HepG2 (cell line): Measurements from ENCODE around the gene RNU1-2. TPM values are rescaled to one million over a fixed set of nuclear protein-coding genes. Genes with fewer than 3 reads are reported as not detected.

Experiments used
- ATF4 ChIP-seq, 2 experiments: fragments of 450-650 bp in 1 of 2; sonication (generic) in 1 of 2; formaldehyde crosslinking; IDR thresholded peaks; 2 replicates each; pipeline versions ENCODE4 v1.5.0 to v1.8.0; 2020 to 2022; ENCODE audit warnings: mild to moderate bottlenecking in 1 of 2, missing genetic modification reagents in 1 of 2
- BATF2 ChIP-seq: sonication (generic); formaldehyde crosslinking; IDR thresholded peaks from 2 replicates; pipeline ENCODE4 v1.8.0; 2022; ENCODE audit warnings: mild to moderate bottlenecking, missing genetic modification reagents, moderate library complexity
- KIAA2018 ChIP-seq: sonication (generic); formaldehyde crosslinking; IDR thresholded peaks from 2 replicates; pipeline ENCODE4 v1.5.0; 2020; ENCODE audit warnings: mild to moderate bottlenecking, missing genetic modification reagents, borderline replicate concordance
- KLF16 ChIP-seq, 2 experiments: sonication (generic) in 1 of 2; formaldehyde crosslinking in 1 of 2; IDR thresholded peaks; 2 replicates each; pipeline versions ENCODE4 v1.6.1 to v1.8.0; 2016 to 2023; ENCODE audit warnings: missing genetic modification reagents in 2 of 2, missing compliant biosample characterization in 1 of 2
- LRRFIP1 ChIP-seq: sonication (generic); formaldehyde crosslinking; conservative IDR thresholded peaks from 2 replicates; pipeline ENCODE4 v1.4.0; 2020; ENCODE audit warnings: missing genetic modification reagents
- MZF1 ChIP-seq: sonication (generic); formaldehyde crosslinking; IDR thresholded peaks from 2 replicates; pipeline ENCODE4 v1.8.1; 2023; ENCODE audit warnings: mild to moderate bottlenecking, missing genetic modification reagents, borderline replicate concordance
- RORA ChIP-seq: sonication (generic); formaldehyde crosslinking; IDR thresholded peaks from 2 replicates; pipeline ENCODE4 v1.5.0; 2020; ENCODE audit warnings: mild to moderate bottlenecking, missing genetic modification reagents, moderate library complexity
- TCF7 ChIP-seq: sonication (generic); IDR thresholded peaks from 2 replicates; pipeline ENCODE4 v1.6.1; 2016; ENCODE audit warnings: antibody characterized with exemption, low read depth
- TIGD3 ChIP-seq: sonication (generic); formaldehyde crosslinking; IDR thresholded peaks from 2 replicates; pipeline ENCODE4 v1.5.1; 2020; ENCODE audit warnings: mild to moderate bottlenecking, missing genetic modification reagents, borderline replicate concordance
- TOE1 ChIP-seq: sonication (generic); formaldehyde crosslinking; IDR thresholded peaks from 2 replicates; pipeline ENCODE4 v1.4.0; 2020; ENCODE audit warnings: mild to moderate bottlenecking, missing genetic modification reagents
- ZNF207 ChIP-seq: fragments of 450-650 bp; IDR thresholded peaks from 2 replicates; pipeline ENCODE4 v1.6.1; 2016; ENCODE audit warnings: antibody characterized with exemption, borderline replicate concordance
- ZNF34 ChIP-seq: sonication (generic); formaldehyde crosslinking; IDR thresholded peaks from 2 replicates; pipeline ENCODE4 v1.4.0; 2020; ENCODE audit warnings: mild to moderate bottlenecking, missing genetic modification reagents, borderline replicate concordance
- ZNF652 ChIP-seq: IDR thresholded peaks from 2 replicates; pipeline ENCODE4 v1.6.1; 2016; ENCODE audit warnings: low read depth, borderline replicate concordance
- ZNF720 ChIP-seq: sonication (generic); formaldehyde crosslinking; IDR thresholded peaks from 2 replicates; pipeline ENCODE4 v1.4.0; 2020; ENCODE audit warnings: missing genetic modification reagents
- ZNF768 ChIP-seq: sonication (generic); formaldehyde crosslinking; IDR thresholded peaks from 2 replicates; pipeline ENCODE4 v1.4.0; 2020; ENCODE audit warnings: missing genetic modification reagents
- ZNF891 ChIP-seq: sonication (generic); formaldehyde crosslinking; IDR thresholded peaks from 2 replicates; pipeline ENCODE4 v1.5.0; 2020; ENCODE audit warnings: mild to moderate bottlenecking, missing genetic modification reagents
- polyA plus RNA-seq, 8 experiments: library from polyadenylated mRNA; depleted of rRNA in 3 of 8; stranded (reverse) in 7 of 8; unstranded in 1 of 8; fragments of >200 nt; fragmentation: Illumina TruSeq in 4 of 8; extraction: Trizol in 4 of 8; gene quantifications; 2 replicates each; pipeline versions ENCODE4 v1.2.1 to v1.2.3, GENCODE V29; 2011 to 2016; ENCODE audit warnings: low read depth in 4 of 8, missing spikeins in 1 of 8, mixed read lengths in 1 of 8; ENCODE audit not compliant: insufficient read depth in 1 of 8
- total RNA-seq, 5 experiments: library from RNA; depleted of rRNA; stranded (reverse); fragments of >200 nt; fragmentation: Illumina TruSeq; extraction: Trizol; gene quantifications; 2 replicates each; pipeline ENCODE4 v1.2.3, GENCODE V29; 2016; ENCODE audit warnings: low read depth in 1 of 5

The RNU1-2 gene
- total and polyA plus RNA-seq, 2 of the 13 experiments (the other 11 are each of a cell fraction or from before 2014, with no cell fraction given) = under 0.01 to 11,018 TPM

- TF ChIP-seq LRRFIP1 (CRISPR knock-in tag) = no peak
- TF ChIP-seq TIGD3 = no peak
- TF ChIP-seq ZNF768 (CRISPR knock-in tag) = no peak
- TF ChIP-seq TOE1 (CRISPR knock-in tag) = no peak
- TF ChIP-seq MZF1 (CRISPR knock-in tag) = no peak
- TF ChIP-seq RORA = no peak
- TF ChIP-seq TCF7 = no peak
- TF ChIP-seq ZNF34 (CRISPR knock-in tag) = no peak
- no peak for TF ChIP-seq KLF16 (CRISPR knock-in tag; IDR thresholded peaks at IDR 0.05)
- peak; percentile 28; the same call in 1 of the 2 replicates for TF ChIP-seq BATF2 (CRISPR knock-in tag)
- peak; percentile 39; the same call in 1 of the 2 replicates for TF ChIP-seq ZNF891 (CRISPR knock-in tag)
- TF ChIP-seq ZNF652 = no peak
- no peak for TF ChIP-seq ZNF720 (CRISPR knock-in tag)
- TF ChIP-seq KIAA2018 (CRISPR knock-in tag) = no peak
- 0 out of 4 replicates have a peak, but pooled peaks of 1 of the 2 experiments have one; percentile 52 for TF ChIP-seq ATF4 (CRISPR knock-in tag; IDR thresholded peaks at IDR 0.05)
- TF ChIP-seq ZNF207 = no peak
These were observed 8.9 kb downstream of the RNU1-2 start (continued) for GRCh38 chr1:16904560-16905109.
